ENCODE measurements around the gene NXPE1. TPM values are rescaled to one million over a fixed set of nuclear protein-coding genes. Genes with fewer than 3 reads are reported as not detected.
"Not testable (repeated sequence)": the region's sequence is repeated elsewhere in the genome, so short reads cannot be mapped to it uniquely, and the experiment has no call there.

The NXPE1 gene
- total RNA-seq, result not detected
- under 1 TPM in 2 of 6 donors, not detected in 4; 0.08 to 0.15 TPM for polyA plus RNA-seq (ENCODE audit: insufficient read length in 6 of 6)
- long read RNA-seq, donor 1, result 0 reads
- long read RNA-seq, donor 2, result 0 reads
- long read RNA-seq, donor 3, result 0 reads
- long read RNA-seq, donor 4, result 0 reads
- long read RNA-seq, donor 5, result 0 reads
- long read RNA-seq, donor 6, result 0 reads
- long read RNA-seq, donor 7, result 0 reads
- long read RNA-seq, donor 8, result 0 reads
- long read RNA-seq, donor 9, result 0 reads
- long read RNA-seq, donor 10, result 0 reads
- long read RNA-seq, donor 11, result 0 reads
- long read RNA-seq, donor 12, result 0 reads

DNA sequence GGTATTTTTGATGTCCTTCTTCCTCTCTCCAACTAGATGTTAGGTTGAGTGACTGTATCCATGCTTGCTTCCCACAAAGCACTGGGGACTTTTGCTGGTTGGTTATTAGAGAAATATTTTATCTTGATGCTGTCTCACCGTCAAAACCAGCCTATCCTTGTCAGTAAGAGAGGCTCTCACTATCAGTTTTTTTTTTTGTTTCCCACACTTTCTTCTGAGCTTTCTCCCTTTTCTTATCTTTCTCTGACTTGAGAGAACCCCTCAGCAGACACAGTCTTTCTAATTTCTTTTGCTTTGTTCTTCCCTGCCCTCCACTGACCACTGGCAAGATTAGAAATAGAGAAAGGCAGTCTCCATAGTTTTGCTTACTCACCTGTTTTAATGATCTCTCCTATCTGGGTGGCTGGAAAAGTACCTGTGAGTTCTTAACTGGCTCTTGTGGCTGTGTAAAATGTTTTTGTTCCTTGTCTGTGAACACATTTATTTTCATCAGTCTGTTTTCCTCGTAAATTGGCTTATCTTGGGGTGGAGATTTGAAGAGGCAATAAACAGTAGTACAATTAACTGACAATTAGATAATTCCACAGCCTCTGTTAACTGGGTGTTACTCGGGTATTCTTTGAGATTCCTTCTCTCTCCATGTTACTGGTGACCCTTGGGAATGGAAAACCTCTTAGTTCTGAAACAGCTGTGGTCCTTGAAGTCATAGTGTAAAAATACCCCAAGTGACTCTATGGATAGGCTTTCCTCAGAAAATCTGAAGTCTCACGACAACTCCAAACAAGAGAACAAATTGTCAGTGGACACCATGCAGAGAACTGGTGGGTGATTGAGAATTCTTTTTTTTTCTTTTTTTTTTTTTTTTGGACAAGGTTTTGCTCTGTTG lies at the start of gene NXPE1:
Gene NXPE1 (minus strand): TSS at position 457 of the 886 bp plus-strand sequence. CDS start 8,680 bp downstream, outside the sequence.
- ATAC-seq, result no peak
- no peaks in the 10 kb centered on the region for H3K27me3 ChIP-seq
- H3K4me1 ChIP-seq, result no peaks in the 10 kb centered on the region
- H3K36me3 ChIP-seq, result no peaks in the 10 kb centered on the region
- DNase-seq, result no peak
- intact Hi-C loops (cut with DNase I), result no loop called here
- H3K9me3 ChIP-seq, result no peaks in the 10 kb centered on the region
- H3K4me3 ChIP-seq, result no peak within 1 kb of the TSS
- no peak within 1 kb of the TSS for H3K27ac ChIP-seq
- no peak for TF ChIP-seq CTCF (IDR thresholded peaks at IDR 0.05)

- no peak for DNase-seq
- peaks cover 0 to 49% of the 10 kb centered on the region in 2 donors for H3K9me3 ChIP-seq
- H3K27ac ChIP-seq, result no peak overlapping the region
- H3K27me3 ChIP-seq, result no peaks in the 10 kb centered on the region
- intact Hi-C loops (cut with DNase I), result loop anchor here in 1 of 2 donors (10.0 kb wide), 1 partner anchor 265 kb away; no protein-coding TSS in a partner anchor
- H3K36me3 ChIP-seq, result no peaks in the 10 kb centered on the region
- no peaks in the 10 kb centered on the region for H3K4me1 ChIP-seq
- no peak overlapping the region for H3K4me3 ChIP-seq
- no peak for ATAC-seq
- TF ChIP-seq CTCF (IDR thresholded peaks at IDR 0.05), result no peak
Measured at GRCh38 chr11:114609429-114609828, 49.7 kb upstream of the NXPE1 start.

- intact Hi-C loops (cut with DNase I), result loop anchor here in 1 of 2 donors (10.0 kb wide), 1 partner anchor 264 kb away; no protein-coding TSS in a partner anchor
- ATAC-seq, DNase-seq, H3K27ac ChIP-seq, H3K4me1 ChIP-seq, H3K27me3 ChIP-seq, H3K36me3 ChIP-seq, H3K4me3 ChIP-seq: not testable (repeated sequence)
- H3K9me3 ChIP-seq, result peaks cover 0 to 44% of the 10 kb centered on the region in 2 donors
Measured at GRCh38 chr11:114608605-114609004, 48.9 kb upstream of the NXPE1 start.

DNA sequence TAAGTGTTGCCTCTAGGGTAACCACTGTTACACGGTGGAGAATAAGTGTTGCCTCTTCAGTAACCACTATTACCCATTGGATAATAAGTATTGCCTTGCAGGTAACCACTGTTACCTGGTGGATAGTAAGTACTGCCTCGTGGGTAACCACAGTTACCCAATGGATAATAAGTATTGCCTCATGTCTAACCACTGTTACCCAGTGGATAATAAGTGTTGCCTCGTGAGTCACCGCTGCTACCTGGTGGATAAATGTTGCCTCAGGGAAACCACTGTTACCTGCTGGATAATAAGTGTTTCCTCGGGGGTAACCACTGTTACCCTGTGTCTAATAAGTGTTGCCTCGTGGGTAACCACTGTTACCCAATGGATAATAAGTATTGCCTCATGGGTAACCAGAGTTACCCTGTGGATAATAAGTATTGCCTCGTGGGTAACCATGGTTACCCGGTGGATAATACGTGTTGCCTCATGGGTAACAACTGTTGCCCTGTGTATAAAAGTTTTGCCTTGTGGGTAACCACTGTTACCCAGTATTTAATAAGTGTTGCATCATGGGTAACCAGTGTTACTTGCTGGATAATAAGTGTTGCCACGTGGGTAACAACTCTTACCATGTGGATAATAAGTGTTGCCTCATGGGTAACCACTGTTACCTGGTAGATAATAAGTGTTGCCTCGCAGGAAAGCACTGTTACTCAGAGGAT lies 48.2 kb upstream of the NXPE1 start:
- Histone ChIP-seq H3K36me3 (no peaks in the 10 kb centered on the region), H3K4me1 (no peaks in the 10 kb centered on the region), H3K9me3 (peaks cover 0 to 40% of the 10 kb centered on the region in 2 donors), H3K27ac (no peak overlapping the region), H3K4me3 (no peak overlapping the region), H3K27me3 (no peaks in the 10 kb centered on the region)
- TF ChIP-seq CTCF (IDR thresholded peaks at IDR 0.05), result no peak
- DNase-seq (no peak), ATAC-seq (no peak)
- intact Hi-C loops (cut with DNase I), result loop anchor here in 1 of 2 donors (10.0 kb wide), 1 partner anchor 263 kb away; no protein-coding TSS in a partner anchor

GRCh38 chr11:114606802-114607075 lies 47.1 kb upstream of the NXPE1 start:
- not testable (repeated sequence) for DNase-seq, H3K4me3 ChIP-seq, H3K36me3 ChIP-seq, ATAC-seq, H3K27me3 ChIP-seq, H3K4me1 ChIP-seq, H3K27ac ChIP-seq
- peaks cover 0 to 32% of the 10 kb centered on the region in 2 donors for H3K9me3 ChIP-seq
- intact Hi-C loops (cut with DNase I), result loop anchor here in 1 of 2 donors (10.0 kb wide), 1 partner anchor 262 kb away; no protein-coding TSS in a partner anchor

Measured in left lung (tissue), 14 donors.